Sigmoid colon (tissue), 7 donors: Measurements from ENCODE around the gene GRID1. TPM values are rescaled to one million over a fixed set of nuclear protein-coding genes. Genes with fewer than 3 reads are reported as not detected.

Source experiments
- DNase-seq: peaks from one replicate; pipeline ENCODE4 v3.0.0-alpha.2; 2019
- H3K27ac ChIP-seq, 4 donors: fragments of 200-600 bp; sonication (generic); one replicate each; pipeline ENCODE4 v1.5.1; 2016 to 2019; ENCODE audit warnings: mild to moderate bottlenecking in 1 of 4
- H3K27me3 ChIP-seq, 3 donors: fragments of 200-600 bp; sonication (generic); one replicate each; pipeline ENCODE4 v1.5.1; 2019; ENCODE audit warnings: mild to moderate bottlenecking in 1 of 3
- H3K36me3 ChIP-seq, 4 donors: fragments of 200-600 bp; sonication (generic); one replicate each; pipeline ENCODE4 v1.5.1; 2016 to 2019
- H3K4me1 ChIP-seq, 4 donors: fragments of 200-600 bp; sonication (generic); one replicate each; pipeline ENCODE4 v1.5.1; 2017 to 2019
- H3K4me3 ChIP-seq, 4 donors: fragments of 200-600 bp; sonication (generic); one replicate each; pipeline ENCODE4 v1.5.1; 2017 to 2019; ENCODE audit warnings: mild to moderate bottlenecking in 2 of 4, moderate library complexity in 1 of 4
- H3K9me3 ChIP-seq, 4 donors: fragments of 200-600 bp in 3 of 4; sonication (generic) in 3 of 4; one replicate each; pipeline versions ENCODE4 v1.5.1 to v1.6.1; 2013 to 2019
- CTCF ChIP-seq, 4 experiments: fragments of 450-650 bp in 3 of 4; fragments of 200-600 bp in 1 of 4; IDR thresholded peaks; one replicate each; pipeline ENCODE4 v1.5.1; 2016 to 2019; ENCODE audit warnings: antibody characterized with exemption in 4 of 4, mild to moderate bottlenecking in 3 of 4, moderate library complexity in 2 of 4
- EP300 ChIP-seq, 4 donors: sonication (generic); formaldehyde crosslinking; IDR thresholded peaks; one replicate each; pipeline ENCODE4 v1.6.1; 2017; ENCODE audit warnings: antibody characterized with exemption in 4 of 4
- POLR2A ChIP-seq, 2 donors: fragments of 450-650 bp; IDR thresholded peaks; one replicate each; pipeline ENCODE4 v1.6.1; 2016; ENCODE audit warnings: antibody characterized with exemption in 2 of 2, mild to moderate bottlenecking in 2 of 2, moderate library complexity in 2 of 2
- POLR2AphosphoS5 ChIP-seq, 4 donors: sonication (generic); formaldehyde crosslinking; IDR thresholded peaks; one replicate each; pipeline ENCODE4 v1.6.1; 2017; ENCODE audit warnings: antibody characterized with exemption in 4 of 4
- WGBS, 2 donors: extraction: QIAGEN DNeasy Blood & Tissue Kit; methylation state at CpG; one replicate each; pipeline ENCODE4 v1.1.7; 2013; 5-methylcytosine and 5-hydroxymethylcytosine counted together
- intact Hi-C: fragments of 100-400 bp; cut with DNase I; formaldehyde crosslinking; loops from one replicate; pipeline ENCODE4 v1.15.1; 2023
- polyA plus RNA-seq, 3 donors: library from polyadenylated mRNA; stranded (reverse); fragments of 200-250 nt; gene quantifications; one replicate each; pipeline ENCODE4 v1.2.3, GENCODE V29; 2013
- total RNA-seq, 4 donors: library from RNA; depleted of rRNA; stranded (reverse); fragments of >200 nt; gene quantifications; one replicate each; pipeline ENCODE4 v1.1.0, GENCODE V29; 2016
- donor health status: healthy with polysubstance abuse.
- donor health status: Bipolar disorder and iron deficiency.
- donor health status: healthy.

Gene GRID1
- total and polyA plus RNA-seq, 7 donors = 0.66 to 4.7 (median 1.1) TPM; not detected in 2

GRCh38 chr10:86248062-86248461, 118.5 kb downstream of the GRID1 start:
- Histone ChIP-seq H3K27me3 (no peaks in the 10 kb centered on the region), H3K4me1 (no peaks in the 10 kb centered on the region), H3K27ac (no peak overlapping the region), H3K36me3 (no peaks in the 10 kb centered on the region), H3K4me3 (no peak overlapping the region), H3K9me3 (no peaks in the 10 kb centered on the region)
- no peak for TF ChIP-seq EP300 (IDR thresholded peaks at IDR 0.05)
- TF ChIP-seq POLR2AphosphoS5 (IDR thresholded peaks at IDR 0.05) = no peak
- no peak for TF ChIP-seq CTCF (IDR thresholded peaks at IDR 0.05)
- no peak for TF ChIP-seq POLR2A (IDR thresholded peaks at IDR 0.05)
- 79 to 90% methylated on average over 5 of the region's 5 CpGs for WGBS, 2 donors
- intact Hi-C loops = no loop called here
- peak; percentile 21 for DNase-seq

- intact Hi-C loops = no loop called here
- no peak for DNase-seq
- Histone ChIP-seq H3K9me3 (no peaks in the 10 kb centered on the region), H3K36me3 (no peaks in the 10 kb centered on the region), H3K4me3 (no peak overlapping the region), H3K27me3 (no peaks in the 10 kb centered on the region), H3K27ac (no peak overlapping the region), H3K4me1 (no peaks in the 10 kb centered on the region)
- TF ChIP-seq CTCF (IDR thresholded peaks at IDR 0.05) (no peak), EP300 (IDR thresholded peaks at IDR 0.05) (no peak), POLR2AphosphoS5 (IDR thresholded peaks at IDR 0.05) (no peak), POLR2A (IDR thresholded peaks at IDR 0.05) (no peak)
- WGBS, 2 donors = 94% methylated on average over 1 of the region's 1 CpG
These were observed 119.0 kb downstream of the GRID1 start for GRCh38 chr10:86247588-86247987.

- Histone ChIP-seq H3K36me3 (no peaks in the 10 kb centered on the region), H3K27ac (no peak overlapping the region), H3K4me1 (no peaks in the 10 kb centered on the region), H3K9me3 (no peaks in the 10 kb centered on the region), H3K27me3 (no peaks in the 10 kb centered on the region), H3K4me3 (no peak overlapping the region)
- WGBS, 2 donors = 78 to 86% methylated on average over 1 of the region's 1 CpG
- DNase-seq = no peak
- intact Hi-C loops = no loop called here
- TF ChIP-seq EP300 (IDR thresholded peaks at IDR 0.05) (no peak), POLR2AphosphoS5 (IDR thresholded peaks at IDR 0.05) (no peak), POLR2A (IDR thresholded peaks at IDR 0.05) (no peak), CTCF (IDR thresholded peaks at IDR 0.05) (no peak)
These were observed 119.5 kb downstream of the GRID1 start for GRCh38 chr10:86247073-86247472.

- WGBS, 2 donors = 66 to 73% methylated on average over 8 of the region's 8 CpGs
- Histone ChIP-seq H3K27me3 (no peaks in the 10 kb centered on the region), H3K4me1 (no peaks in the 10 kb centered on the region), H3K27ac (no peak overlapping the region), H3K36me3 (no peaks in the 10 kb centered on the region), H3K4me3 (no peak overlapping the region), H3K9me3 (no peaks in the 10 kb centered on the region)
- no peak for DNase-seq
- intact Hi-C loops = no loop called here
- TF ChIP-seq POLR2A (IDR thresholded peaks at IDR 0.05) (no peak), POLR2AphosphoS5 (IDR thresholded peaks at IDR 0.05) (no peak), EP300 (IDR thresholded peaks at IDR 0.05) (no peak), CTCF (IDR thresholded peaks at IDR 0.05) (no peak)
These were observed 120.2 kb downstream of the GRID1 start for GRCh38 chr10:86246279-86246940.

- Histone ChIP-seq H3K27me3 (no peaks in the 10 kb centered on the region), H3K27ac (no peak overlapping the region), H3K36me3 (no peaks in the 10 kb centered on the region), H3K4me1 (no peaks in the 10 kb centered on the region), H3K9me3 (no peaks in the 10 kb centered on the region), H3K4me3 (no peak overlapping the region)
- no peak for DNase-seq
- TF ChIP-seq POLR2AphosphoS5 (IDR thresholded peaks at IDR 0.05) (no peak), EP300 (IDR thresholded peaks at IDR 0.05) (no peak), POLR2A (IDR thresholded peaks at IDR 0.05) (no peak), CTCF (IDR thresholded peaks at IDR 0.05) (no peak)
- 92 to 94% methylated on average over 5 of the region's 5 CpGs for WGBS, 2 donors
- intact Hi-C loops = no loop called here
These were observed 121.6 kb downstream of the GRID1 start for GRCh38 chr10:86245015-86245394.
